SHP77 treated with DMSO at 0.1 percent for 48 hours (cell line): ENCODE results near the gene ARMC9.
A peak's percentile ranks its signal among the peaks of the same experiment; 100 is the strongest.

Experiments used
- DNase-seq: peaks from one replicate; lab custom pipeline; 2025; lab: John Stamatoyannopoulos, UW

Gene ARMC9

DNA sequence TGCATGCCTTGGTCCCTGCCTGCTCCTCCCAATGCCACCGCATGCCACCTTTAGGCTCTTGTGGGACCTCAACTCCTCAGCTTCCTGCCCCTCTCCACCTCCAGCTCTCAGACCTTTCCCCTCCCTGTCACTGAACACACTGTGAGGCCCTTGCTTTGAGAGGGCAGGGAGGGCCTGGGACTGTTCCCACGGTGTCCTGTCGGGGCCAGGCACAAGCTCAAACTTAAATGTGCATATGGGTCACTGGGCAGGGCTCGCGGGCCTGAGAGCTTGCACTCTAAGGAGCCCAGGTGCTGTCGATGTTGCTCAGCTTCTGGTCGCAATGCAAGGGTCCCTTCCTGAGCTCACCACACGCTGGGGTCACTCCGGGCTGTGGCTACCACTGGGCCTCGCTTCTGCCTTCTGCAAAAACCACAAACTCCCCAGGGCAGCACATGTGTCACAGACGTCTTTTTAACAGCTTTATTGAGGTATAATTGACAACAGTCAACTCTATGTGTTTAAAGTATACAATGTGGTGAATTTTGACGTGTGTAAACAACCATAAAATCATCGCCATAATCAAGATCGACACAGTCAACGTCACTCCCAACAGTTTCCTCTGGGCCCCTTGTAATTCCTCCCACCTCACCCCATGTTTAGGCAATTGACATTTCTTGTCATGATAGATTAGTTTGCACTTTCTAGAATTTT is 185.1 kb downstream of the ARMC9 start:
- DNase-seq = no peak

DNA sequence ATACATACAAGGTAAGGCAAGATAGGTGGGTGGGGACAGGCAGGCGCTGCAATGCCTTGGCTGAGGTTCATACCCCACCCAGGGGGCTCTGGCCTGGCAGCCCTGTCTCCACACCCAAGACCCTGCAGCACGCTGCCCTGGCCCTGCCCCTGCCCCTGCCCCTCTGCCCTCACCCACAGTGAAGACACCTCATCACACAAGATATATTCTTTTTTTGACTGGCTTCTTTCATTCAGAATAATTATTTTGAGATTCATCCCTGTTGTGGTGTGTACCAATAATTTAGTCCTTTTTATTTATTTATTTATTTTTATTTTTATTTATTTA is 185.6 kb downstream of the ARMC9 start:
- no peak for DNase-seq

DNA sequence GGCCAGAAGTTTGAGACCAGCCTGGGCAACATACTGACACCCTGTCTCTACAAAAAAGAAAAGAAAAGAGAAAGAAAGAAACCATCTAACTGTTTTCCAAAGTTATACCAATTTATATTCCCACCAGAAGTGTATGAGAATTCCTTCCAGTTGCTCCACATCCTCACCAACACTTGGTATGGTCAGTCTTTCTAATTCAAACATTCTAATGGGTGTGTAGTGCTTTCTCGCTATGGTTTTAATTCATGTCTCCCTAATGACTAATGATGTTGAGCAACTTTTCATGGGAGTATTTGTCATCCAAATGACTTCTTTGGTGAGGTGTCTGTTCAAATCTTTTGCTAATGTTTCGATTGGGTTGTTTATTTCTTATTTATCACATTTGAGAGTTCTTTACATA is 186.5 kb downstream of the ARMC9 start:
- no peak for DNase-seq

DNA sequence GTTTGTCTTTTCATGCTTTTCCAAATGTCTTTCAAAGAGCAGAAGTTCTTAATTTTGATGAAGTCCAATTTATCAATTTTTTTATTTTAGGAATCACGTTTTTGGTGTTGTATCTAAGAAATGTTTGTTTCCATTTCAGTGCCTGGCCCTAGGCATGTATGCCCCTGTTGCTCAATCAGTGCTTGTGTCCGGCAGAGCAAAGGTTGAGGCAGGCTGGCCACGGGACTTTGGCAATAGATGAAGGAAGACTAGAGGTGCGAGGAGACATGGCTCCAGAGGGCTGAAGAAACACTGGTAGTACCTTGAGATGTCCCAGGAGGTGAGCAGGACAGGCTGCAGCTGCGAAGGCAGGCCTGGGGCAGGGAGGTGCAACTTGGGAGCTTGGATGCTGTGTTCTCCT is 187.0 kb downstream of the ARMC9 start:
- no peak for DNase-seq

DNA sequence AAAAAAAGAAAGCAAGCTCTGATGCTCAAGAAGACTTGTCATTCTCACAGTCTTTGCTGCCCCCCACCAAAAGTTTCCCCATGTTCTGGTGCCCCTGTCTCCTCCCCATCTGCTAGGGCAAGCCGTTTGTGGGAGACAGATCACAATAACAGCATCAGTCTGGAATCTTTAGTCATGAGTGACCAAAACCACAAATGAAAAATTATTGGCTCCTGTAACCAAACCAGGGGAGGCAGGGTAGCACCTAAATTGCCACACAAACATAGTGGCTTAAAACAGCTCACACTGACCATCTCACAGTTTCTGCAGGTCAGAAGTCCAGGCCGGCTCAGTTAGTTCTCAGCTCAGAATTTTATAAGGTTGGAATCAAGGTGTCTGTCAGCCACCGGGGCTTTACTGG is 188.0 kb downstream of the ARMC9 start:
- DNase-seq = no peak

DNA sequence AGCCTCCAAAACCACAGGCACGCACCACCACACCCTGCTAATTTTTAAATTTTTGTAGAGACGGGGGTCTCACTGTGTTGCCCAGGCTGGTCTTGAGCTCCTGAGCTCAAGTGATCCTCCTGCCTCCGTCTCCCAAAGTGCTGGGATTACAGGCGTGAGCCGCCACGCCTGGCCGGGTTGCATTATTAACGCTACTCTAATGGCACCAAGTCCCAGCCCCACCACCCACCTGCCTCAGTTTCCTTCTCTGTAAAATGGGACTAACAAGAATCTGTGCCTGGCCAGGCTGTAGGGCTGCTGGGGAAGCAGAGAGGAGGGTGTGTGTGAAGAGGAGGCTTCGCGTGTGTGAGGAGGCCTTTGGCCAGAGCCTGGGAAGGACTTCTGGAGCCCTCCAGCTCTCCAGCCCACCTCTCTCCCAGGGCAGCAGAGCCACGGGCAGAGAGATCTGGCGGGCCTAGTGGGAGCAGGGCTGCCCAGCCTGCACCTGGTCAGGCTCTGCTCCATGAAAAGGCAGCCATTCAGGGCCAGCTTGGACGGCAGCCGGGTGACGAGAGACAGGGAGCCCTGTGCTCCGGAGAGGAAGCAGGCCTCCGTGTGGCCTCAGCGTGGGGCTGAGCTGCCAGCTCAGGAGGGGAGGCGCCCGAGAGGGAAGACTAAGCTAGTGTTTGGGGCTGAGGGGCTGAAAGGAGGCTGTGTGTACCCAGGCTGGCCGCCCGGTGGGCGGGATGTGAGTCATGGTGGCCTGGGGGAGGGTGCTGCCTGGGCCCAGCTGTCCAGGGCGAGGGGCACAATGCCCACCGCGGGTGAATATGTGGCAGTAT is 189.7 kb downstream of the ARMC9 start:
- DNase-seq = peak; percentile 11

DNA sequence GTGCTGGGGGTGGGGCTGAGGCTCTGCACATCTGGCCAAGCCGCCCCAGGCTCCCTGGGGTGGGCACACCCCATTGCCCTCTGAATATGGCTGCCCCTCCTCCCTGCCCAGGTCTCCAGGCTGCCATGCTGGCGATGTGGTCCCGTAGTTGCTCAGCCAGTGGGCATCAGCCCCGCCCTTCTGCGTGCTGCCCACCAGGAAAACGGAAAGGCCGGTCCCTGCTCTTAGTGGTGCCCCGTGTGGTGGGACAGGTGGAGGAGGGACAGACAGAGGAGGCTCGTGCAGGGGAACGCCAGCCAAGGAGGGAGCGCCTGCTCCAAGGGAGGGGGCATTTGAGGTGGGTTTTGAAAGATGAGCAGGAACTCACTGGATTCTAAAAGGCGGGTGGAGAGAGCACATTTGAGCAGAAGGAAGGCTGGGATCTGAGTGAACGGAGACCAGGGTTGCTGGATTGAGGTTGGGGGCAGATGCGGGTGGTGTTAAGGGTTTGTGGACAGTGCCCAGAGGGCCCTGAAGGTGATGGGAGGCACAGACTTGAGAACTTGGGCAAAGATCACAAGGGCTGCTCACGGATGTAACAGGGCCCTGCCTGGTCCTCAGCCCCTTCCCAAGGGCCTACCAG is 190.4 kb downstream of the ARMC9 start:
- DNase-seq = no peak

DNA sequence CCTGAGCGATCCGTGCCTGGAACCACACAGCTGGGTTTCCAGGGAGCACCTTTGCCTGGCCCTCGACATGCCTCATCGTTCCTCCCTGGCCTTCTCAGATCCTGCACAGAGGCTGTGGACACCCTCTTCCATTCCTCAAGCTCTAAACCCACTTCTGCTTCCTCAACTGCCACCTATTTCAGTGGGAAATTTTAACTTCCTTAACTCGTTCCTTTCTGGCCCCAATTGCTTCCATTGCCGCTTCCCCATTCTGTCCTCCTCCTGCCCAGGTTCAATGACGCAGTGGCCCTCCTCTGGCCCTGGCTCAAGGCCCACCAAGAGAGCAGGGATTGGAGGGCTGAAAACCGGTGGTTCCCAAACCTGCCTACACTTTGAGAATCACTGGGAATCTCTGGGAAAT is 192.2 kb downstream of the ARMC9 start:
- no peak for DNase-seq

DNA sequence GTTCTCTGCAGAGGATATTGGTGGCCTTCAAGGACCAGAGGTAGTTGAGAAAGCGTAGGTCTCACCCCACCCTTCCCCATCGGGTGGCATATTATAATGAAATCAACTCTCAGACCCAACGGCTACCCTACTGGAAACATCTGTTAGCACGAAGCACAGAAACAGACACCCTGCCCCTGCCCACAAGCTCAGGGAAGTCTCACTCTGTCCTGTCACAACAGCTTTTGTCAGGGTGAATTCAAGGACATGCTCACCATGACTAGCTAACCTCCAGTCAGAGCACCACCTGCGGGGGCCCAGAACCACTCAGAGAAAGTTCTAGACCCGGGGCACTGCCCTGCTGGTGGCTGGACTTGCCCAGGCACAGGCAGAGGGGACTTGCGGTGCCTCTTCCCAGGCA is 193.6 kb downstream of the ARMC9 start:
- no peak for DNase-seq

DNA sequence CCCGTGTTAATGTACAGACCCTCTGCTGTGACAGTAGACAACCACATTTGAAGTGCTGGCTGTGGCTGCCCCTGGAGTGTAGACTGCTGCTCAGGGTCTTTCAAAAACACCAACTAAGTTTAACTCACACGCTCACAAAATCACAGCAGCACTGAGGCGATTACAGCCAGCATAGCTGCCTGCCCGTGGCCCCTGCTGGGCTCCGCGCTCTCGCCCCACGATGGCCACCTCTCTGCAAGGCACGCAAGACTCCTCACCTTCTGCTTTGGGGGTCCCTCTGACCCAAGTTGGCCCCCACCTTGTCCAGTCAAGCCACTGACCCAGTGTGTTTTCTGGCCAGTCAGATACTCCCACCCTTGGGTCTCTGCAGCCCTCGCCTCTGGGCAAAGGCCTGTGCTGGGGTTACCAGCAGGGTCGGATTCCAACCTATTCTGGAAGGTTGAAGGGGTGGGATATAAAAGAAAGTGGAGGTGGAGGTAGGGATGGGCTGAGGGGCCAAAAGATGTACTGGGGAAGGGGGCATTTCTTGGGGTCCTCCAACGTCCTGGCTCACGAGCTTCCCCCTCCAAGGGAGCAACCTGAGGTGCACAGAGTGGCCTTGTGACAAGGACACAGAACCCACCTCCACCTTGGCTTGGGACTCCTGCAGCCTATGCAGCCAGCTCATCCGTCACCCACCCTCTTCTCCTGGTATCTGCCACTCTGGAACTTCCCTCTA is 194.2 kb downstream of the ARMC9 start:
- no peak for DNase-seq

DNA sequence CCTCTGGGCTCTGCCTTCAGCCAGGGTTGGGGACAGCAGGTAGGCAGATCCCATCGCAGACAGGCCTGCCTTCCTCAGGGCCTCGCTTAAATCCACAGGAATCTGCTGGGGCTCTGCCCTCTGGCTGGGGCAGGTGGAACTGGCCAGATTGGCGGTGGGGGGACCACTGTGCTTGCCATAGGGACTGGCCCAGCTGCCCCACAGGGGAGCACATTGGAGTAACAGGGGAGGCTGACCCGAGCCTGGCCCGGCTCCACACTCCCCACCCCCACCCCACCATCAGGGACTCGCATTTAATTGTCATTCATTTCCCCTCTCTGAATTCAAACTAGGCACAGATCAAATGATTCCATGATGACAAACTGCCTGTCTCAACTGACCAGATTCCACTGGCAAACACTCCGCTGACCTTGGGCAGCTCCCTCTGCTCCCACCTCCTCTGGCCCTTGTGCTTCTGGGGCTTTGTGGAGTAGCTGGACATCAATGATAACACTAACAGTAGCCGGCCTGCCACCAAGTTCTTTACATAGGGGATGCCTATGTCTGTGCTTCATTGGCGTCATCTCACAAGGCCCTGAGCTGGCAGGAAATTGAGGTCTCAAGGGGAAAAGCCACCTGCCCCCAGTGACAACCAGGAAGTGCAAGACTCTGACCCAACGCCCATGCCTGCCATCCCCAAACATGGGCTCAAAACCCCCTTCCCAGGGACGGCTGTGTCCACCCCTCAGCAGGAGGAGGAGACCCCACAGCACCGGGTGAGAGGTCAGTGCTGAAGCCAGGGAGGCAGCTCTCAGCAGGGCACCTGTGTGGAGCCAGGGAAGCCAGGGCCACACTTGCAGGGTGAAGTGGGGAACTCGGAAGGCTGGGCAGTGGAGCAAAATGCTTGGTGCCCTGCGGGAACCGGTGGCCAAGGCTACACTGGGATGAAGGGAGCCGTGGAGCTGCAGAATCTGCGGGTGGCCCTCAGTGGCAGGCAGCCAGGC is 195.0 kb downstream of the ARMC9 start:
- no peak for DNase-seq

DNA sequence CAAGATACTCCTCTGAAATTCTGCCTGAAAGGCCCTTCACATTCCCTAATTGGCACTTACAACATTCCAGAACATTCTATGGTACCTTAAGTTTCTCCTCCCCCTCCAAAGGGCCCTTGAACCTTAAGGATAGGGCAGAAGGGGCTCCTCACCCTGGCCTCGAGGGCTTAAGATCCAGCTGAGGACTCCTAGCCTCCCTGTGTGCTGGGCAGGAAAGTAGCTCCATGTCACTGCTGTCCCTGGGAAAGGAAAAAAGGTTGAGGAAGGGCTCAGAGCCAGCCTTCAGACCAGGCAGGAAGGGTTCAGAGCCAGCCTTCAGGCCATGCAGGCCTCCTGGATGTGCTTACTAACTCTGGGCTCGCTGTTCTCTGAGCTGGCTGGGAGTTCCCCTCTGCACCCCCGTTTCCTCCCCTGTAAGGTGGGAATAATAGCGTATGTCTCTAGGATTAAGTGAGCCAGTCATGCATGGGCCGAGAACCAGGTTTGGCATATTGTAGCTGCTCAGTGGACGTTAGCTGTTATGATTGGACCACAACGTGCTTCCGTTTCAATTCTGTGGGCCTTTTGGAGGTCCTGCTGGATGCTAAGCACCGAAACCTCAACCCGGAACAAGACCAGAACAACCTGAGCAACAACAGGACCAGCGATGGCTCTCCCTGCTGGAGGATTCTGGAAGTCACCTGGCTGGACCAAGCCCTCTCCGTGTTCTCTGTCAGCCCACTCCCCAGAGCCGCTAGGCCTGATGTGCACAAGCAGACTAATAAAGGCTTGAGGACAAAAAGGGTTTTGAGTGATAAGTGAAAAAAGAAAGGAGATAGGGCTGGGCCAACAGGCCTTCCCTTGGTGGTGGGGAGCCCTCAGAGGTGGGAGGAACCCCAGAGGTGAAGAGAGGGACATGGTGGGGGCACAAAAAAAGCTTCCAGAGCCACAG is 196.0 kb downstream of the ARMC9 start:
- DNase-seq = no peak

DNA sequence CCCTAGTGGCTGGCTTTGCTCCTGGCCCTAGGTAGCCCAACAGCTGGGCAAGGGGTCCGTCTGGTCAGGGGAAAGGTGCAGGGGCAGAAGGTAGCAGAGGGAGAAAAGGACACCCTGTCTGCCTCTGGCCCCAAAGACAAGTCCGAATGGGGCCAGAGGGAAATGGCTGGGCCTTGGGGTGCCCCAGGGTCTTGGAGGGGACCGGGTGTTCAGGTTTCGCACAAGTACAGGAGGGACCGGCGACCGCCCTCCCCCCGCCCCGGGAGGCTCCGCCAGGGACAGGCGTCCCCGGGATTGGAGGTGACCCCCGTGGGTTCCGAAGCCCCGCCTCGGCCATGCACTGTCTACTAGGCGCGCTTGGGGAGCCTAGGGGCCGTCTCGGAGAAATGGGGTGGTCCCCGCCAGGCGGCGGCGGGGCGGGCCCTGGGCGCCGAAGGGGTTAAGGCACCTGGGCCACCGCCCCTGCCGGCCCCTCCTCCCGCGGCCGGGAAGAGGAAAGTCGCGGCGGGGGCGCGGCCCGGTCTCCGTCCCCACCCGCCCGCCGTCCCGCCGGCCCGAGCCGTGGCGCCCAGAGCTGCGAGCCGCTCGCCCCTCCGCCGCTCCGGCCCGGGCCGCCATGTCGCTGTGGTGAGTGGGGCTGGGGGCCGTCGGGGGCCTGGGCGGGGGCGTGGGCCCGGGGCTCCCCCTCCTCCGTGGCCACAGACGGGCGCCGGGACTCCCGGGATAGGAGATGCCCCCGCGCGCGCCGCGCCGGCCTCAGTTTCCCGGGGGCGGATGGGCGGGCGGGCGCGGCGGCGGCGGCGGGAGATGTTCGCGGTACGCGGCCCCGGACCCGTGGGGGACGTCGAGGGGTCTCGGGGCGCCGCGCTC is 197.0 kb downstream of the ARMC9 start, which contains the start of gene B3GNT7:
TSS of gene B3GNT7 (plus strand) at position 523 of the 870 bp plus-strand sequence. CDS start at position 617, 94 bp downstream.
- DNase-seq = no peak

DNA sequence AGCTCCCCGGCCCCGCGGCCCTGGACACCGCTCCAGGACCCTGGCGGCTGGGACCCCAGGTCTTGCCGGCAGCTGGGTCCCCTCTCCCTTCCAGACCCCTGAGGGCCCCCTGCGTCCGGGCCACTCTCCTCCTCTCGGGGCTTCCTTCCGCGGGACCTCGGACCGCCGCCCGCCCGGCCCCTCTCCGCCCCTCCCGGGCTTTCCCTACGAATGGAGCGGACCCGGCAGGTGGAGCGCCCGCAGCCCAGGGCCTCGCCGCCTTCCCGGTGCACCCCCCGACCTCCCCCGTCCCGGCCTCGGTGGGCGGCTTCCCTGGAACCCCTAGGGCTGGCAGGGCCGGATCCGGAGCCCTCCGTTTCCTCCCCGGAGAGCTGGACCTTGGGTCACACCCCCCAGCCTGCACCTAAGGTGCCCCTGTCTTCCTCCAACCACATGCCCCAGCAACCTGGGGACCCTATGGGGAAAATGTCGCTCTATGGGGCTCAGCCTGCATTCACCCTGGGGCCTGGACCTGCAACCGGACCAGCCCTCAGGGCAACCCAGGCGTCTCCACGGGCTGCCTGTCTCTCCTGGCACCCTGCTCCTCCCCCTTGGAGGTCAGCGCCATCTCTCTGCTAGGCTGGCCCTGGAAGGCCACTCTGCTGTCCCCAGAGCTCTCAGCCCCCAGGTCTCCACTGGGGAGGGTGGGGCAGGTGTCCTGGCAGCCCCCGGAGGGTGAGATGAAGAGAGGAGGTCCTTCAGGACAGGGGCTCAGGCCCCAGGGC is 197.8 kb downstream of the ARMC9 start:
- no peak for DNase-seq

DNA sequence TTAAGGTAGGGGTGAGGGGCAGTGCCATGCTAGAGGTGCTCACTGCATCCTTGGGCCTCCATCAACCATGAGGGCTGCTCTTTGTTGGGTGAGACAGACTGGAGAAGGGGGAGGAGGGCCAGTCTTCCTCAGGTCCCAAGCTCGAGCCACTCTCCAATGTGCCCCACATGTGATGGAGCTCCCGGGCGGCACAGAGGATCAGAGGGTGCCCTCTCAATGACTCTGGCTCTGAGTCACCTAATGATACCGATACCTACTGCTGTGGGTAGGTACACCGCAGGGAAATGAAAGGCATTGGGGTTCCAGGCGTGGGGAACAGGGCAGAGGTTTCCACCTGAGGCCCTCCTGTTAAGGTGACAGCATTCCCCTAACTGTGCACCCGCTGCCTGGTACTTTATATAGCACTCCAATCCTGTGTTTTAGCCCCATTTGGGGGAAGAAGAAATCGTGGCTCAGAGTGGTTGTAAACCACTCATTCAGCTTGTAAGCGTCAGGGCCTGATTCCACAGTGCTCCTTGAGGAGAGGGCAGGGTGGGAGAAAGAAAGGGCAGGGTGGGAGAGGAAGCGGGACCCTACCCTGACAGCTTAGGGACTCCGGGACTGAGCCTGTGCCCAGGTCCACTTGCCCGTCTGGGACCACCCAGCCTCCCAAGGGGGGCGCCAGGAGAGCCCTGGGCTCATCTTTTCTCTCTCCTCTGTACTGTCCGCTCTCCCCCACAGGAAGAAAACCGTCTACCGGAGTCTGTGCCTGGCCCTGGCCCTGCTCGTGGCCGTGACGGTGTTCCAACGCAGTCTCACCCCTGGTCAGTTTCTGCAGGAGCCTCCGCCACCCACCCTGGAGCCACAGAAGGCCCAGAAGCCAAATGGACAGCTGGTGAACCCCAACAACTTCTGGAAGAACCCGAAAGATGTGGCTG is 198.8 kb downstream of the ARMC9 start:
- DNase-seq = no peak

DNA sequence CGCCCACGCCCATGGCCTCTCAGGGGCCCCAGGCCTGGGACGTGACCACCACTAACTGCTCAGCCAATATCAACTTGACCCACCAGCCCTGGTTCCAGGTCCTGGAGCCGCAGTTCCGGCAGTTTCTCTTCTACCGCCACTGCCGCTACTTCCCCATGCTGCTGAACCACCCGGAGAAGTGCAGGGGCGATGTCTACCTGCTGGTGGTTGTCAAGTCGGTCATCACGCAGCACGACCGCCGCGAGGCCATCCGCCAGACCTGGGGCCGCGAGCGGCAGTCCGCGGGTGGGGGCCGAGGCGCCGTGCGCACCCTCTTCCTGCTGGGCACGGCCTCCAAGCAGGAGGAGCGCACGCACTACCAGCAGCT is 199.5 kb downstream of the ARMC9 start:
- DNase-seq = no peak

DNA sequence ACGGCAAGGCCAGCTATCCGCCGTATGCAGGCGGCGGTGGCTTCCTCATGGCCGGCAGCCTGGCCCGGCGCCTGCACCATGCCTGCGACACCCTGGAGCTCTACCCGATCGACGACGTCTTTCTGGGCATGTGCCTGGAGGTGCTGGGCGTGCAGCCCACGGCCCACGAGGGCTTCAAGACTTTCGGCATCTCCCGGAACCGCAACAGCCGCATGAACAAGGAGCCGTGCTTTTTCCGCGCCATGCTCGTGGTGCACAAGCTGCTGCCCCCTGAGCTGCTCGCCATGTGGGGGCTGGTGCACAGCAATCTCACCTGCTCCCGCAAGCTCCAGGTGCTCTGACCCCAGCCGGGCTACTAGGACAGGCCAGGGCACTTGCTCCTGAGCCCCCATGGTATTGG is 200.2 kb downstream of the ARMC9 start:
- DNase-seq = no peak
